Transverse colon (tissue), 4 donors: ENCODE measurements around the gene LEKR1. TPM values are rescaled to one million over a fixed set of nuclear protein-coding genes. Genes with fewer than 3 reads are reported as not detected.

Experiments
- DNase-seq: peaks from one replicate; pipeline ENCODE4 v3.0.0-alpha.2; 2019
- H3K27ac ChIP-seq, 4 donors: fragments of 200-600 bp; sonication (generic); 2 replicates each; pipeline ENCODE4 v1.5.1; 2016 to 2018; ENCODE audit warnings: inconsistent platforms in 4 of 4
- H3K27me3 ChIP-seq: fragments of 200-600 bp; sonication (generic); 2 replicates; pipeline ENCODE4 v1.5.1; 2017; ENCODE audit warnings: inconsistent platforms
- H3K36me3 ChIP-seq, 4 donors: fragments of 200-600 bp; sonication (generic); 2 replicates each; pipeline ENCODE4 v1.5.1; 2017 to 2019; ENCODE audit warnings: inconsistent platforms in 4 of 4
- H3K4me1 ChIP-seq, 4 donors: fragments of 200-600 bp; sonication (generic); 2 replicates each; pipeline ENCODE4 v1.5.1; 2017 to 2020; ENCODE audit warnings: inconsistent platforms in 4 of 4
- H3K4me3 ChIP-seq, 4 donors: fragments of 200-600 bp; sonication (generic); 1 replicate in 1 of 4; 2 replicates in 3 of 4; pipeline versions ENCODE4 v1.5.1 to v1.6.1; 2017 to 2019; ENCODE audit warnings: inconsistent platforms in 4 of 4
- H3K9me3 ChIP-seq, 2 donors: fragments of 200-600 bp; sonication (generic); 2 replicates each; pipeline ENCODE4 v1.5.1; 2017 to 2019; ENCODE audit warnings: inconsistent platforms in 2 of 2
- CTCF ChIP-seq, 5 experiments: fragments of 200-600 bp in 3 of 5; fragments of 450-650 bp in 2 of 5; sonication (generic) in 3 of 5; IDR thresholded peaks; 1 replicate in 2 of 5; 2 replicates in 3 of 5; pipeline ENCODE4 v1.5.1; 2016 to 2017; ENCODE audit warnings: antibody characterized with exemption in 5 of 5, inconsistent platforms in 3 of 5, mild to moderate bottlenecking in 2 of 5, moderate library complexity in 1 of 5
- EP300 ChIP-seq: sonication (generic); formaldehyde crosslinking; IDR thresholded peaks from one replicate; pipeline ENCODE4 v1.6.1; 2017; ENCODE audit warnings: antibody characterized with exemption, low read depth
- POLR2A ChIP-seq: fragments of 450-650 bp; IDR thresholded peaks from one replicate; pipeline ENCODE4 v1.6.1; 2016; ENCODE audit warnings: antibody characterized with exemption, mild to moderate bottlenecking, moderate library complexity
- POLR2AphosphoS5 ChIP-seq, 3 donors: sonication (generic); formaldehyde crosslinking; IDR thresholded peaks; one replicate each; pipeline ENCODE4 v1.6.1; 2016; ENCODE audit warnings: antibody characterized with exemption in 3 of 3
- WGBS, 2 donors: methylation state at CpG; one replicate each; pipeline ENCODE4 v1.1.5; 2018; ENCODE audit warnings: low coverage in 1 of 2; 5-methylcytosine and 5-hydroxymethylcytosine counted together
- in situ Hi-C, 4 donors: fragments of 200-750 bp; cut with MboI; loops; one replicate each; pipeline versions ENCODE4 v1.15.0 to v1.15.1; 2017; ENCODE audit warnings: low sequenced_read_pairs in 3 of 4, low pct_ligation_motif_present in 1 of 4, low pct_unique_long_range_greater_than_20kb in 1 of 4
- intact Hi-C: fragments of 100-400 bp; cut with DNase I; formaldehyde crosslinking; loops from one replicate; pipeline ENCODE4 v1.15.1; 2023; ENCODE audit warnings: low total_unique reads
- small RNA-seq, 4 donors: library from RNA; depleted of rRNA; stranded (forward); fragments of <200 nt; gene quantifications; one replicate each; pipeline ENCODE3, GENCODE V24; 2016
- total RNA-seq, 4 donors: library from RNA; depleted of rRNA; stranded (reverse); fragments of >200 nt; gene quantifications; one replicate each; pipeline ENCODE4 v1.1.0, GENCODE V29; 2016

Gene LEKR1
- total RNA-seq, 4 donors from 2014 or later = 0.40 to 3.3 (median 0.96) TPM; not detected in 1

- in situ Hi-C loops (loop anchor here in 3 of 4 donors (25.0 kb wide), 3 partner anchors 257 to 932 kb away; partner anchors contain the start of genes SSR3 (in 2 of the 3) and LEKR1 (in 1 of the 3)), intact Hi-C loops (no loop called here)
- Histone ChIP-seq H3K27ac (no peak overlapping the region), H3K27me3 (no peaks in the 10 kb centered on the region), H3K9me3 (no peaks in the 10 kb centered on the region), H3K4me3 (no peak overlapping the region), H3K4me1 (peaks cover 12 to 27% (median 14%) of the 10 kb centered on the region in 4 donors), H3K36me3 (no peaks in the 10 kb centered on the region)
- 98 to 100% methylated on average over 2 of the region's 2 CpGs for whole genome bisulfite sequencing, 2 donors
- TF ChIP-seq POLR2A (no peak), EP300 (no peak), POLR2AphosphoS5 (IDR thresholded peaks at IDR 0.05) (no peak), CTCF (IDR thresholded peaks at IDR 0.05) (no peak)
- DNase-seq = no peak
Observed at GRCh38 chr3:157094301-157094700, 268.1 kb downstream of the LEKR1 start.

- intact Hi-C loops = no loop called here
- in situ Hi-C loops = loop anchor here in 3 of 4 donors (25.0 kb wide), 3 partner anchors 258 to 933 kb away; partner anchors contain the start of genes SSR3 (in 2 of the 3) and LEKR1 (in 1 of the 3)
- Histone ChIP-seq H3K27ac (no peak overlapping the region), H3K27me3 (no peaks in the 10 kb centered on the region), H3K4me3 (no peak overlapping the region), H3K36me3 (no peaks in the 10 kb centered on the region), H3K9me3 (no peaks in the 10 kb centered on the region), H3K4me1 (peaks cover 7 to 23% (median 8%) of the 10 kb centered on the region in 4 donors)
- no peak for TF ChIP-seq POLR2A
- TF ChIP-seq CTCF (IDR thresholded peaks at IDR 0.05) = no peak
- no peak for TF ChIP-seq POLR2AphosphoS5 (IDR thresholded peaks at IDR 0.05)
- TF ChIP-seq EP300 = no peak
- WGBS, 2 donors = 57 to 84% methylated on average over 2 to 5 of the region's 5 CpGs
- no peak for DNase-seq
Observed at GRCh38 chr3:157094751-157095480, 268.8 kb downstream of the LEKR1 start.

Small RNA genes within 50 kb of the gene (small RNA-seq; reads per million reads assigned to genes)
- gene KLF3P2 = 0 reads per million in 4 donors

Other genes with a start within 250 kb of the LEKR1 start
- gene TIPARP, start 151.8 kb upstream of the LEKR1 start, total RNA-seq = 10 to 100 TPM; 11.9 to 47.1 (median 34.3) TPM